Tongue (tissue), 2 donors: ENCODE results near the gene MYOD1. TPM values are rescaled to one million over a fixed set of nuclear protein-coding genes. Genes with fewer than 3 reads are reported as not detected.

Source experiments
- DNase-seq: peaks from one replicate; pipeline ENCODE4 v3.0.0-alpha.2; 2015
- total RNA-seq: library from RNA; depleted of rRNA; stranded (reverse); fragments of >200 nt; gene quantifications from one replicate; pipeline ENCODE4 v1.2.3, GENCODE V29; 2014

Gene MYOD1
- total RNA-seq, 1 donor from 2014 or later = 31.8 TPM

GRCh38 chr11:17734986-17735817 lies 15.8 kb downstream of the MYOD1 start:
- DNase-seq = peak; percentile 93

GRCh38 chr11:17735818-17736578 lies 16.6 kb downstream of the MYOD1 start:
- DNase-seq = no peak

- DNase-seq = no peak
Measured at GRCh38 chr11:17736579-17736893, 17.2 kb downstream of the MYOD1 start.

GRCh38 chr11:17736930-17737817 lies 17.8 kb downstream of the MYOD1 start:
- no peak for DNase-seq

GRCh38 chr11:17738151-17738973 lies 19.0 kb downstream of the MYOD1 start:
- no peak for DNase-seq

GRCh38 chr11:17739945-17740338 lies 20.6 kb downstream of the MYOD1 start:
- no peak for DNase-seq

- DNase-seq = no peak
Measured at GRCh38 chr11:17740649-17741235, 21.4 kb downstream of the MYOD1 start.

GRCh38 chr11:17741487-17741886 lies 22.1 kb downstream of the MYOD1 start:
- DNase-seq = no peak

GRCh38 chr11:17742019-17742418 lies 22.6 kb downstream of the MYOD1 start:
- no peak for DNase-seq

- no peak for DNase-seq
Measured at GRCh38 chr11:17743026-17743807, 23.8 kb downstream of the MYOD1 start.

GRCh38 chr11:17743808-17744119 lies 24.4 kb downstream of the MYOD1 start:
- DNase-seq = no peak

GRCh38 chr11:17744151-17744940 lies 25.0 kb downstream of the MYOD1 start:
- DNase-seq = no peak

GRCh38 chr11:17745023-17745772 lies 25.8 kb downstream of the MYOD1 start:
- no peak for DNase-seq

- DNase-seq = no peak
Measured at GRCh38 chr11:17746096-17746495, 26.7 kb downstream of the MYOD1 start.

GRCh38 chr11:17747131-17747955 lies 28.0 kb downstream of the MYOD1 start:
- DNase-seq = peak; percentile 47

GRCh38 chr11:17748044-17748443 lies 28.7 kb downstream of the MYOD1 start:
- DNase-seq = no peak

GRCh38 chr11:17748761-17749721 lies 29.7 kb downstream of the MYOD1 start:
- no peak for DNase-seq
